NCI-H2196 (cell line): ENCODE data around the gene ENTHD1.

Source experiments
- DNase-seq: peaks from one replicate; lab custom pipeline; 2025; ENCODE audit not compliant: unreplicated experiment; lab: John Stamatoyannopoulos, UW

ENTHD1 gene

GRCh38 chr22:39693943-39694500, 199.5 kb downstream of the ENTHD1 start:
- DNase-seq = no peak
